Measurements from ENCODE around the gene LZTR1. TPM values are rescaled to one million over a fixed set of nuclear protein-coding genes. Genes with fewer than 3 reads are reported as not detected.

Gene LZTR1
- total and polyA plus RNA-seq, 2 of the 8 experiments (the other 6 are each of a cell fraction or from before 2014, with no cell fraction given) = 22.3 to 31.0 TPM

DNA sequence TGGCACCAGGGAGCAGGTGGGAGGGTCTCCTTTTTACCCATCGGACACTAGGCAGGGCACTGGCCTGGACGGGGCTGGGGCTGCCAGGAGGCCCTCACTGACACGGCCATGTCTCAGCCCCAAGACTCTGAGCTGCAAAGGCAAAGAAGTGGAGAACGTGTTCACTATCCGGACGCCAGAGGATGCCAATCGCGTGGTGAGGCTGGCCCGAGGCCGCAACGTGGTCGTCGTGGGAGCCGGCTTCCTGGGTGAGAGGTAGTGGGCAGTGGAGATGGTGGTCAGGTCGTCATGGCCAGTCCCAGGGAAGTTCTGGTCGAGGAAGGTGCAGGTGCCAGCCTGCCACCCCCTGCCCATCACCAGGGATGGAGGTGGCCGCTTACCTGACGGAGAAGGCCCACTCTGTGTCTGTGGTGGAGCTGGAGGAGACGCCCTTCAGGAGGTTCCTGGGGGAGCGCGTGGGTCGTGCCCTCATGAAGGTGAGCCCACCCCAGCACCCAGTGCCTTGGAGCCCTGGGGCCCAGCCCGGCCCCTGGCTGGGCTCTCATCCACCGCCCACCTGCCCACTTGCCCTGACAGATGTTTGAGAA lies 5.7 kb upstream of the LZTR1 start (continued):
- TF ChIP-seq MAFK (IDR thresholded peaks at IDR 0.05; ENCODE audit: low read depth, low read length) (no peak), CREB1 (IDR thresholded peaks at IDR 0.05) (no peak), YY1 (IDR thresholded peaks at IDR 0.05; ENCODE audit: low read depth, low read length) (no peak), POLR2A (IDR thresholded peaks at IDR 0.05; ENCODE audit: control extremely low read depth in 1 of 2, low read depth in 2 of 2, low read length in 2 of 2) (no peak), CHD2 (IDR thresholded peaks at IDR 0.05; ENCODE audit: low read length) (no peak), SP1 (IDR thresholded peaks at IDR 0.05; ENCODE audit: low read depth, low read length) (no peak), SP4 (IDR thresholded peaks at IDR 0.05; ENCODE audit: low read length) (no peak)
- TF ChIP-seq, protein P1, sequence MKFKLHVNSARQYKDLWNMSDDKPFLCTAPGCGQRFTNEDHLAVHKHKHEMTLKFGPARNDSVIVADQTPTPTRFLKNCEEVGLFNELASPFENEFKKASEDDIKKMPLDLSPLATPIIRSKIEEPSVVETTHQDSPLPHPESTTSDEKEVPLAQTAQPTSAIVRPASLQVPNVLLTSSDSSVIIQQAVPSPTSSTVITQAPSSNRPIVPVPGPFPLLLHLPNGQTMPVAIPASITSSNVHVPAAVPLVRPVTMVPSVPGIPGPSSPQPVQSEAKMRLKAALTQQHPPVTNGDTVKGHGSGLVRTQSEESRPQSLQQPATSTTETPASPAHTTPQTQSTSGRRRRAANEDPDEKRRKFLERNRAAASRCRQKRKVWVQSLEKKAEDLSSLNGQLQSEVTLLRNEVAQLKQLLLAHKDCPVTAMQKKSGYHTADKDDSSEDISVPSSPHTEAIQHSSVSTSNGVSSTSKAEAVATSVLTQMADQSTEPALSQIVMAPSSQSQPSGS (IDR thresholded peaks at IDR 0.05; ENCODE audit: low read length) = no peak
- TF ChIP-seq, protein P2, sequence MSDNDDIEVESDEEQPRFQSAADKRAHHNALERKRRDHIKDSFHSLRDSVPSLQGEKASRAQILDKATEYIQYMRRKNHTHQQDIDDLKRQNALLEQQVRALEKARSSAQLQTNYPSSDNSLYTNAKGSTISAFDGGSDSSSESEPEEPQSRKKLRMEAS (IDR thresholded peaks at IDR 0.05) = no peak
- TF ChIP-seq, protein P3, sequence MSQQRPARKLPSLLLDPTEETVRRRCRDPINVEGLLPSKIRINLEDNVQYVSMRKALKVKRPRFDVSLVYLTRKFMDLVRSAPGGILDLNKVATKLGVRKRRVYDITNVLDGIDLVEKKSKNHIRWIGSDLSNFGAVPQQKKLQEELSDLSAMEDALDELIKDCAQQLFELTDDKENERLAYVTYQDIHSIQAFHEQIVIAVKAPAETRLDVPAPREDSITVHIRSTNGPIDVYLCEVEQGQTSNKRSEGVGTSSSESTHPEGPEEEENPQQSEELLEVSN (IDR thresholded peaks at IDR 0.05) = no peak
